Measurements from ENCODE around the gene THAP2. TPM values are rescaled to one million over a fixed set of nuclear protein-coding genes. Genes with fewer than 3 reads are reported as not detected.

The THAP2 gene
- total and polyA plus RNA-seq, 2 experiments from 2014 or later, result 4.7 to 16.5 TPM

DNA sequence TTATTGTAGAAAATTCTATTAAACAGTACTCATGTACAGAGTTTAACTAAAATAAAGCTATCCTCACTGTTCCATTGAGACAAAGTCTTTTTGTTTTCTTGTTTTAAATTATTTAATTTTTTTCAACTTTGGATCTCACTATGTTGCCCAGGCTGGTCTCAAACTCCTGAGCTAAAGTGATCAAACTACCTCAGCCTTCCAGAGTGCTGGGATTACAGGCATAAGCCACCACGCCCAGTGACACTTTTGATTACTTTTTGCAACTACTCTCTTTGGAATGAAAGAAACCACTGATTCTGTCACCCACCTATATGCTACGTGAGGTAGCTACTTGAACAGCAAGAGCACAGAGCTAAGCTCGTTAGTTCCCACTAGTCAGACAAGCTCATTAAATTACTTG lies 17.6 kb upstream of the THAP2 start (continued):
- TF ChIP-seq, protein P1, sequence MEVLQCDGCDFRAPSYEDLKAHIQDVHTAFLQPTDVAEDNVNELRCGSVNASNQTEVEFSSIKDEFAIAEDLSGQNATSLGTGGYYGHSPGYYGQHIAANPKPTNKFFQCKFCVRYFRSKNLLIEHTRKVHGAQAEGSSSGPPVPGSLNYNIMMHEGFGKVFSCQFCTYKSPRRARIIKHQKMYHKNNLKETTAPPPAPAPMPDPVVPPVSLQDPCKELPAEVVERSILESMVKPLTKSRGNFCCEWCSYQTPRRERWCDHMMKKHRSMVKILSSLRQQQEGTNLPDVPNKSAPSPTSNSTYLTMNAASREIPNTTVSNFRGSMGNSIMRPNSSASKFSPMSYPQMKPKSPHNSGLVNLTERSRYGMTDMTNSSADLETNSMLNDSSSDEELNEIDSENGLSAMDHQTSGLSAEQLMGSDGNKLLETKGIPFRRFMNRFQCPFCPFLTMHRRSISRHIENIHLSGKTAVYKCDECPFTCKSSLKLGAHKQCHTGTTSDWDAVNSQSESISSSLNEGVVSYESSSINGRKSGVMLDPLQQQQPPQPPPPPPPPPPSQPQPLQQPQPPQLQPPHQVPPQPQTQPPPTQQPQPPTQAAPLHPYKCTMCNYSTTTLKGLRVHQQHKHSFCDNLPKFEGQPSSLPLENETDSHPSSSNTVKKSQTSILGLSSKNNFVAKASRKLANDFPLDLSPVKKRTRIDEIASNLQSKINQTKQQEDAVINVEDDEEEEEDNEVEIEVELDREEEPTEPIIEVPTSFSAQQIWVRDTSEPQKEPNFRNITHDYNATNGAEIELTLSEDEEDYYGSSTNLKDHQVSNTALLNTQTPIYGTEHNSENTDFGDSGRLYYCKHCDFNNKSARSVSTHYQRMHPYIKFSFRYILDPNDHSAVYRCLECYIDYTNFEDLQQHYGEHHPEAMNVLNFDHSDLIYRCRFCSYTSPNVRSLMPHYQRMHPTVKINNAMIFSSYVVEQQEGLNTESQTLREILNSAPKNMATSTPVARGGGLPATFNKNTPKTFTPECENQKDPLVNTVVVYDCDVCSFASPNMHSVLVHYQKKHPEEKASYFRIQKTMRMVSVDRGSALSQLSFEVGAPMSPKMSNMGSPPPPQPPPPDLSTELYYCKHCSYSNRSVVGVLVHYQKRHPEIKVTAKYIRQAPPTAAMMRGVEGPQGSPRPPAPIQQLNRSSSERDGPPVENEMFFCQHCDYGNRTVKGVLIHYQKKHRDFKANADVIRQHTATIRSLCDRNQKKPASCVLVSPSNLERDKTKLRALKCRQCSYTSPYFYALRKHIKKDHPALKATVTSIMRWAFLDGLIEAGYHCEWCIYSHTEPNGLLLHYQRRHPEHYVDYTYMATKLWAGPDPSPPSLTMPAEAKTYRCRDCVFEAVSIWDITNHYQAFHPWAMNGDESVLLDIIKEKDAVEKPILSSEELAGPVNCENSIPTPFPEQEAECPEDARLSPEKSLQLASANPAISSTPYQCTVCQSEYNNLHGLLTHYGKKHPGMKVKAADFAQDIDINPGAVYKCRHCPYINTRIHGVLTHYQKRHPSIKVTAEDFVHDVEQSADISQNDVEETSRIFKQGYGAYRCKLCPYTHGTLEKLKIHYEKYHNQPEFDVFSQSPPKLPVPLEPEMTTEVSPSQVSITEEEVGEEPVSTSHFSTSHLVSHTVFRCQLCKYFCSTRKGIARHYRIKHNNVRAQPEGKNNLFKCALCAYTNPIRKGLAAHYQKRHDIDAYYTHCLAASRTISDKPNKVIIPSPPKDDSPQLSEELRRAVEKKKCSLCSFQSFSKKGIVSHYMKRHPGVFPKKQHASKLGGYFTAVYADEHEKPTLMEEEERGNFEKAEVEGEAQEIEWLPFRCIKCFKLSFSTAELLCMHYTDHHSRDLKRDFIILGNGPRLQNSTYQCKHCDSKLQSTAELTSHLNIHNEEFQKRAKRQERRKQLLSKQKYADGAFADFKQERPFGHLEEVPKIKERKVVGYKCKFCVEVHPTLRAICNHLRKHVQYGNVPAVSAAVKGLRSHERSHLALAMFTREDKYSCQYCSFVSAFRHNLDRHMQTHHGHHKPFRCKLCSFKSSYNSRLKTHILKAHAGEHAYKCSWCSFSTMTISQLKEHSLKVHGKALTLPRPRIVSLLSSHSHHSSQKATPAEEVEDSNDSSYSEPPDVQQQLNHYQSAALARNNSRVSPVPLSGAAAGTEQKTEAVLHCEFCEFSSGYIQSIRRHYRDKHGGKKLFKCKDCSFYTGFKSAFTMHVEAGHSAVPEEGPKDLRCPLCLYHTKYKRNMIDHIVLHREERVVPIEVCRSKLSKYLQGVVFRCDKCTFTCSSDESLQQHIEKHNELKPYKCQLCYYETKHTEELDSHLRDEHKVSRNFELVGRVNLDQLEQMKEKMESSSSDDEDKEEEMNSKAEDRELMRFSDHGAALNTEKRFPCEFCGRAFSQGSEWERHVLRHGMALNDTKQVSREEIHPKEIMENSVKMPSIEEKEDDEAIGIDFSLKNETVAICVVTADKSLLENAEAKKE (CRISPR knock-in tag; IDR thresholded peaks at IDR 0.05), result no peak
- TF ChIP-seq JUNB (IDR thresholded peaks at IDR 0.05; ENCODE audit: unreplicated experiment), result no peak
- TF ChIP-seq, protein P2, sequence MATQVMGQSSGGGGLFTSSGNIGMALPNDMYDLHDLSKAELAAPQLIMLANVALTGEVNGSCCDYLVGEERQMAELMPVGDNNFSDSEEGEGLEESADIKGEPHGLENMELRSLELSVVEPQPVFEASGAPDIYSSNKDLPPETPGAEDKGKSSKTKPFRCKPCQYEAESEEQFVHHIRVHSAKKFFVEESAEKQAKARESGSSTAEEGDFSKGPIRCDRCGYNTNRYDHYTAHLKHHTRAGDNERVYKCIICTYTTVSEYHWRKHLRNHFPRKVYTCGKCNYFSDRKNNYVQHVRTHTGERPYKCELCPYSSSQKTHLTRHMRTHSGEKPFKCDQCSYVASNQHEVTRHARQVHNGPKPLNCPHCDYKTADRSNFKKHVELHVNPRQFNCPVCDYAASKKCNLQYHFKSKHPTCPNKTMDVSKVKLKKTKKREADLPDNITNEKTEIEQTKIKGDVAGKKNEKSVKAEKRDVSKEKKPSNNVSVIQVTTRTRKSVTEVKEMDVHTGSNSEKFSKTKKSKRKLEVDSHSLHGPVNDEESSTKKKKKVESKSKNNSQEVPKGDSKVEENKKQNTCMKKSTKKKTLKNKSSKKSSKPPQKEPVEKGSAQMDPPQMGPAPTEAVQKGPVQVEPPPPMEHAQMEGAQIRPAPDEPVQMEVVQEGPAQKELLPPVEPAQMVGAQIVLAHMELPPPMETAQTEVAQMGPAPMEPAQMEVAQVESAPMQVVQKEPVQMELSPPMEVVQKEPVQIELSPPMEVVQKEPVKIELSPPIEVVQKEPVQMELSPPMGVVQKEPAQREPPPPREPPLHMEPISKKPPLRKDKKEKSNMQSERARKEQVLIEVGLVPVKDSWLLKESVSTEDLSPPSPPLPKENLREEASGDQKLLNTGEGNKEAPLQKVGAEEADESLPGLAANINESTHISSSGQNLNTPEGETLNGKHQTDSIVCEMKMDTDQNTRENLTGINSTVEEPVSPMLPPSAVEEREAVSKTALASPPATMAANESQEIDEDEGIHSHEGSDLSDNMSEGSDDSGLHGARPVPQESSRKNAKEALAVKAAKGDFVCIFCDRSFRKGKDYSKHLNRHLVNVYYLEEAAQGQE (IDR thresholded peaks at IDR 0.05; ENCODE audit: unreplicated experiment), result no peak
- TF ChIP-seq STAT1 (IDR thresholded peaks at IDR 0.05; ENCODE audit: unreplicated experiment), result no peak
- no peak for TF ChIP-seq CREB1 (CRISPR knock-in tag; IDR thresholded peaks at IDR 0.05; ENCODE audit: low read depth)
- no peak for TF ChIP-seq POLR2AphosphoS5 (IDR thresholded peaks at IDR 0.05; ENCODE audit: low read depth)
- TF ChIP-seq NANOG (IDR thresholded peaks at IDR 0.05; ENCODE audit: borderline replicate concordance), result no peak
- TF ChIP-seq, protein P3, sequence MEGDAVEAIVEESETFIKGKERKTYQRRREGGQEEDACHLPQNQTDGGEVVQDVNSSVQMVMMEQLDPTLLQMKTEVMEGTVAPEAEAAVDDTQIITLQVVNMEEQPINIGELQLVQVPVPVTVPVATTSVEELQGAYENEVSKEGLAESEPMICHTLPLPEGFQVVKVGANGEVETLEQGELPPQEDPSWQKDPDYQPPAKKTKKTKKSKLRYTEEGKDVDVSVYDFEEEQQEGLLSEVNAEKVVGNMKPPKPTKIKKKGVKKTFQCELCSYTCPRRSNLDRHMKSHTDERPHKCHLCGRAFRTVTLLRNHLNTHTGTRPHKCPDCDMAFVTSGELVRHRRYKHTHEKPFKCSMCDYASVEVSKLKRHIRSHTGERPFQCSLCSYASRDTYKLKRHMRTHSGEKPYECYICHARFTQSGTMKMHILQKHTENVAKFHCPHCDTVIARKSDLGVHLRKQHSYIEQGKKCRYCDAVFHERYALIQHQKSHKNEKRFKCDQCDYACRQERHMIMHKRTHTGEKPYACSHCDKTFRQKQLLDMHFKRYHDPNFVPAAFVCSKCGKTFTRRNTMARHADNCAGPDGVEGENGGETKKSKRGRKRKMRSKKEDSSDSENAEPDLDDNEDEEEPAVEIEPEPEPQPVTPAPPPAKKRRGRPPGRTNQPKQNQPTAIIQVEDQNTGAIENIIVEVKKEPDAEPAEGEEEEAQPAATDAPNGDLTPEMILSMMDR (conservative IDR thresholded peaks at IDR 0.05; ENCODE audit: low read depth in 2 of 2), result no peak

All from GM23338 (cell line).